ENCODE data around the gene PRR36.
"Not testable (repeated sequence)": the region's sequence is repeated elsewhere in the genome, so short reads cannot be mapped to it uniquely, and the experiment has no call there.

The PRR36 gene

GRCh38 chr19:7870571-7871436, 3.4 kb downstream of the PRR36 start:
- no peak for DNase-seq

- DNase-seq, result no peak
Measured at GRCh38 chr19:7869910-7870511, 4.2 kb downstream of the PRR36 start.

- DNase-seq, result no peak
Measured at GRCh38 chr19:7869453-7869909, 4.7 kb downstream of the PRR36 start.

GRCh38 chr19:7868671-7869452, 5.3 kb downstream of the PRR36 start:
- DNase-seq, result no peak

GRCh38 chr19:7868326-7868670, 5.9 kb downstream of the PRR36 start:
- no peak for DNase-seq

- DNase-seq, result no peak
Measured at GRCh38 chr19:7867092-7867844, 6.9 kb downstream of the PRR36 start.

- DNase-seq, result no peak
Measured at GRCh38 chr19:7866399-7867091, 7.6 kb downstream of the PRR36 start.

- DNase-seq, result no peak
Measured at GRCh38 chr19:7865262-7865911, 8.8 kb downstream of the PRR36 start.

- DNase-seq, result no peak
Measured at GRCh38 chr19:7864690-7865074, 9.5 kb downstream of the PRR36 start.

- no peak for DNase-seq
Measured at GRCh38 chr19:7863971-7864689, 10.1 kb downstream of the PRR36 start.

GRCh38 chr19:7863157-7863970, 10.8 kb downstream of the PRR36 start:
- DNase-seq, result no peak

GRCh38 chr19:7862413-7862951, 11.7 kb downstream of the PRR36 start:
- DNase-seq, result no peak

GRCh38 chr19:7861619-7862412, 12.4 kb downstream of the PRR36 start:
- no peak for DNase-seq

- DNase-seq, result no peak
Measured at GRCh38 chr19:7860714-7861618, 13.2 kb downstream of the PRR36 start.

- DNase-seq, result no peak
Measured at GRCh38 chr19:7859831-7860713, 14.1 kb downstream of the PRR36 start.

GRCh38 chr19:7859087-7859486, 15.1 kb downstream of the PRR36 start:
- not testable (repeated sequence) for DNase-seq

Measured in DMS79 treated with DMSO at 0.1 percent for 48 hours (cell line).